K562 (cell line): ENCODE results near the gene JSRP1. TPM values are rescaled to one million over a fixed set of nuclear protein-coding genes. Genes with fewer than 3 reads are reported as not detected.
A peak's percentile ranks its signal among the peaks of the same experiment; 100 is the strongest.

ENCODE experiments used
- BRD9 ChIP-seq: fragments of 450-650 bp; IDR thresholded peaks from 2 replicates; pipeline ENCODE4 v1.6.1; 2018; ENCODE audit warnings: low read depth; ENCODE audit not compliant: partially characterized antibody
- ESRRA ChIP-seq: fragments of 450-650 bp; IDR thresholded peaks from 2 replicates; pipeline ENCODE4 v1.6.1; 2014; ENCODE audit warnings: low read depth, mild to moderate bottlenecking, moderate library complexity, borderline replicate concordance
- GABPB1 ChIP-seq: sonication (generic); formaldehyde crosslinking; IDR thresholded peaks from 2 replicates; pipeline ENCODE4 v1.8.0; 2022; ENCODE audit warnings: mild to moderate bottlenecking, missing genetic modification reagents
- JUN ChIP-seq, 2 experiments: sonication (generic) in 1 of 2; formaldehyde crosslinking in 1 of 2; IDR thresholded peaks; 2 replicates each; pipeline versions ENCODE4 v1.6.1 to v1.8.0; 2012 to 2022; ENCODE audit warnings: borderline replicate concordance in 2 of 2, mild to moderate bottlenecking in 2 of 2, improper control_type of control experiment in 1 of 2, low read depth in 1 of 2, low read length in 1 of 2, missing genetic modification reagents in 1 of 2
- MBD2 ChIP-seq: sonication (generic); IDR thresholded peaks from 2 replicates; pipeline ENCODE4 v1.6.1; 2016; ENCODE audit warnings: low read depth, borderline replicate concordance
- NFE2L1 ChIP-seq: fragments of 450-650 bp; IDR thresholded peaks from 2 replicates; pipeline ENCODE4 v1.6.1; 2016; ENCODE audit warnings: missing genetic modification characterization, low read depth, mild to moderate bottlenecking, missing compliant biosample characterization, moderate library complexity, borderline replicate concordance
- NR2C1 ChIP-seq, 2 experiments: fragments of 450-650 bp; IDR thresholded peaks; 2 replicates each; pipeline ENCODE4 v1.6.1; 2017; ENCODE audit warnings: mild to moderate bottlenecking in 2 of 2, antibody characterized with exemption in 1 of 2, inconsistent platforms in 1 of 2, missing compliant biosample characterization in 1 of 2, missing genetic modification characterization in 1 of 2
- polyA plus RNA-seq, 8 experiments: library from polyadenylated mRNA; depleted of rRNA in 4 of 8; stranded (reverse) in 5 of 8; unstranded in 3 of 8; fragments of >200 nt; fragmentation: Nextera tagmentation in 2 of 8; fragmentation: Illumina TruSeq in 1 of 8; extraction: Ambion mirVana in 2 of 8; extraction: Trizol in 1 of 8; gene quantifications; 2 replicates each; pipeline versions ENCODE4 v1.2.1 to v1.2.3, GENCODE V29; 2011 to 2014; ENCODE audit warnings: inconsistent platforms in 1 of 8, missing spikeins in 1 of 8
- total RNA-seq, 7 experiments: library from RNA; depleted of rRNA in 6 of 7; stranded (reverse); fragments of >200 nt in 6 of 7; fragmentation: Illumina TruSeq in 2 of 7; extraction: Trizol in 2 of 7; gene quantifications; 2 replicates each; pipeline versions ENCODE4 v1.2.1 to v1.2.3, GENCODE V29; 2011 to 2021; ENCODE audit warnings: low replicate concordance in 1 of 7
- TF ChIP-seq, protein P1 (sequence below): fragments of 250-450 bp; sonication (Bioruptor Pico); IDR thresholded peaks from 2 replicates; pipeline ENCODE4 v1.4.0; 2020; ENCODE audit warnings: mild to moderate bottlenecking, moderate library complexity, borderline replicate concordance
- TF ChIP-seq, protein P2 (sequence below): fragments of 250-450 bp; sonication (Bioruptor Pico); IDR thresholded peaks from 2 replicates; pipeline ENCODE4 v1.5.0; 2021; ENCODE audit warnings: mild to moderate bottlenecking, borderline replicate concordance
- TF ChIP-seq, protein P3 (sequence below), 2 experiments: fragments of 450-650 bp; IDR thresholded peaks; 2 replicates each; pipeline ENCODE4 v1.6.1; 2016; ENCODE audit warnings: mild to moderate bottlenecking in 2 of 2, borderline replicate concordance in 1 of 2, low read depth in 1 of 2, moderate library complexity in 1 of 2

JSRP1 gene
- total and polyA plus RNA-seq, 9 of the 15 experiments (the other 6 are each of a cell fraction or from before 2014, with no cell fraction given), result 0.08 to 1.2 (median 0.51) TPM; not detected in 4

DNA sequence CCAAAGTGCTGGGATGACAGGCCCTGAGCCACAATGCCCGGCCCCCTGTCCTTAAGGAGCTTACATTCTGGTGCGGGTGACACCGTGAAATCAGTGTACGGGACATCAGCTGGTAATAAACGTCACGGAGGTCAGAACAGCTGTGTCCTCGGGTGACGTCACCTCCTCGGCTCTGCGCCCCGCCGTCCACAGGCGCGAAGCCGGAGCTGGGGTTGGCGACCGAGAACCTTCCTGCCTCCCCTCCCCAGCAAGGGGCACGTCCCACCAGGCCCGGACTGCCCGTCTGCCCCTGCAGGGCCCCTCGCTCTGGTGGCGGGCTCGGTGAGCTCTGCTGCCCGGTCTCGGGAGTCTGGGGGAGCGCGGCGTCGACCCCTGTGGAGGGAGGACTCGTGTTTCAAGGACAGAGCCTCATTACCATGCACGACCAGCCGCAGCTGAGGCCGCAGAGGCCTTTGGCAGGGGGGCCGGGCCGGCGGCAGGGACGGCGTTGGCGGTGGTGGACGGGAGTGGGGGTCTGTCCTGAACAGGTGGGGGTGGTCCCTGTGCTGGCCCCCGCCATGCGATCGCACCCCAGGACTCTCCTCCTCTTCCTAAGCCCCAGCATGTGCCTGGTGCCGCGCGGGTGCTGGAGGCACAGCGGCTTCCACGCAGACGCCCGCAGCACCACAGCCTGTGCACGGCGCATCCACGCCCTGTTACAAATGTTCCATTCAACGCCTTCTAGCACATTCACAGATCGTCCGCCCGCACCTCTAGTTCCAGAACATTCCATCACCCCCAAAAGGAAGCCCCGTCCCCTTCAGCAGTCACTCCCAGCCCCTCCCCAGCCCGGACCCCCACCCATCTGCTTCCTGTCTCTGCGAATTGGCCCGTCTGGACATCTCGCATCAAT is 46.3 kb upstream of the JSRP1 start (continued):
- TF ChIP-seq, protein P1, sequence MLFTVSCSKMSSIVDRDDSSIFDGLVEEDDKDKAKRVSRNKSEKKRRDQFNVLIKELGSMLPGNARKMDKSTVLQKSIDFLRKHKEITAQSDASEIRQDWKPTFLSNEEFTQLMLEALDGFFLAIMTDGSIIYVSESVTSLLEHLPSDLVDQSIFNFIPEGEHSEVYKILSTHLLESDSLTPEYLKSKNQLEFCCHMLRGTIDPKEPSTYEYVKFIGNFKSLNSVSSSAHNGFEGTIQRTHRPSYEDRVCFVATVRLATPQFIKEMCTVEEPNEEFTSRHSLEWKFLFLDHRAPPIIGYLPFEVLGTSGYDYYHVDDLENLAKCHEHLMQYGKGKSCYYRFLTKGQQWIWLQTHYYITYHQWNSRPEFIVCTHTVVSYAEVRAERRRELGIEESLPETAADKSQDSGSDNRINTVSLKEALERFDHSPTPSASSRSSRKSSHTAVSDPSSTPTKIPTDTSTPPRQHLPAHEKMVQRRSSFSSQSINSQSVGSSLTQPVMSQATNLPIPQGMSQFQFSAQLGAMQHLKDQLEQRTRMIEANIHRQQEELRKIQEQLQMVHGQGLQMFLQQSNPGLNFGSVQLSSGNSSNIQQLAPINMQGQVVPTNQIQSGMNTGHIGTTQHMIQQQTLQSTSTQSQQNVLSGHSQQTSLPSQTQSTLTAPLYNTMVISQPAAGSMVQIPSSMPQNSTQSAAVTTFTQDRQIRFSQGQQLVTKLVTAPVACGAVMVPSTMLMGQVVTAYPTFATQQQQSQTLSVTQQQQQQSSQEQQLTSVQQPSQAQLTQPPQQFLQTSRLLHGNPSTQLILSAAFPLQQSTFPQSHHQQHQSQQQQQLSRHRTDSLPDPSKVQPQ (CRISPR knock-in tag), result no peak
- TF ChIP-seq GABPB1 (CRISPR knock-in tag) (0 out of 2 replicates have a peak, but pooled peaks have one; percentile 8), NFE2L1 (tag) (no peak), JUN (IDR thresholded peaks at IDR 0.05; ENCODE audit: borderline replicate concordance, low read depth, low read length) (peak; percentile 63; the same call in 1 of the 2 replicates), JUN (CRISPR knock-in tag; IDR thresholded peaks at IDR 0.05; ENCODE audit: borderline replicate concordance) (no peak), NR2C1 (IDR thresholded peaks at IDR 0.05) (peak; percentile 34; the same call in 1 of the 2 replicates), NR2C1 (tag; IDR thresholded peaks at IDR 0.05) (no peak), BRD9 (no peak), ESRRA (0 out of 2 replicates have a peak, but pooled peaks have one; percentile 25), MBD2 (0 out of 2 replicates have a peak, but pooled peaks have one; percentile 16)
- TF ChIP-seq, protein P2, sequence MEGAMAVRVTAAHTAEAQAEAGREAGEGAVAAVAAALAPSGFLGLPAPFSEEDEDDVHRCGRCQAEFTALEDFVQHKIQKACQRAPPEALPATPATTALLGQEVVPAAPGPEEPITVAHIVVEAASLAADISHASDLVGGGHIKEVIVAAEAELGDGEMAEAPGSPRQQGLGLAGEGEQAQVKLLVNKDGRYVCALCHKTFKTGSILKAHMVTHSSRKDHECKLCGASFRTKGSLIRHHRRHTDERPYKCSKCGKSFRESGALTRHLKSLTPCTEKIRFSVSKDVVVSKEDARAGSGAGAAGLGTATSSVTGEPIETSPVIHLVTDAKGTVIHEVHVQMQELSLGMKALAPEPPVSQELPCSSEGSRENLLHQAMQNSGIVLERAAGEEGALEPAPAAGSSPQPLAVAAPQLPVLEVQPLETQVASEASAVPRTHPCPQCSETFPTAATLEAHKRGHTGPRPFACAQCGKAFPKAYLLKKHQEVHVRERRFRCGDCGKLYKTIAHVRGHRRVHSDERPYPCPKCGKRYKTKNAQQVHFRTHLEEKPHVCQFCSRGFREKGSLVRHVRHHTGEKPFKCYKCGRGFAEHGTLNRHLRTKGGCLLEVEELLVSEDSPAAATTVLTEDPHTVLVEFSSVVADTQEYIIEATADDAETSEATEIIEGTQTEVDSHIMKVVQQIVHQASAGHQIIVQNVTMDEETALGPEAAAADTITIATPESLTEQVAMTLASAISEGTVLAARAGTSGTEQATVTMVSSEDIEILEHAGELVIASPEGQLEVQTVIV (CRISPR knock-in tag), result no peak
- TF ChIP-seq, protein P3, sequence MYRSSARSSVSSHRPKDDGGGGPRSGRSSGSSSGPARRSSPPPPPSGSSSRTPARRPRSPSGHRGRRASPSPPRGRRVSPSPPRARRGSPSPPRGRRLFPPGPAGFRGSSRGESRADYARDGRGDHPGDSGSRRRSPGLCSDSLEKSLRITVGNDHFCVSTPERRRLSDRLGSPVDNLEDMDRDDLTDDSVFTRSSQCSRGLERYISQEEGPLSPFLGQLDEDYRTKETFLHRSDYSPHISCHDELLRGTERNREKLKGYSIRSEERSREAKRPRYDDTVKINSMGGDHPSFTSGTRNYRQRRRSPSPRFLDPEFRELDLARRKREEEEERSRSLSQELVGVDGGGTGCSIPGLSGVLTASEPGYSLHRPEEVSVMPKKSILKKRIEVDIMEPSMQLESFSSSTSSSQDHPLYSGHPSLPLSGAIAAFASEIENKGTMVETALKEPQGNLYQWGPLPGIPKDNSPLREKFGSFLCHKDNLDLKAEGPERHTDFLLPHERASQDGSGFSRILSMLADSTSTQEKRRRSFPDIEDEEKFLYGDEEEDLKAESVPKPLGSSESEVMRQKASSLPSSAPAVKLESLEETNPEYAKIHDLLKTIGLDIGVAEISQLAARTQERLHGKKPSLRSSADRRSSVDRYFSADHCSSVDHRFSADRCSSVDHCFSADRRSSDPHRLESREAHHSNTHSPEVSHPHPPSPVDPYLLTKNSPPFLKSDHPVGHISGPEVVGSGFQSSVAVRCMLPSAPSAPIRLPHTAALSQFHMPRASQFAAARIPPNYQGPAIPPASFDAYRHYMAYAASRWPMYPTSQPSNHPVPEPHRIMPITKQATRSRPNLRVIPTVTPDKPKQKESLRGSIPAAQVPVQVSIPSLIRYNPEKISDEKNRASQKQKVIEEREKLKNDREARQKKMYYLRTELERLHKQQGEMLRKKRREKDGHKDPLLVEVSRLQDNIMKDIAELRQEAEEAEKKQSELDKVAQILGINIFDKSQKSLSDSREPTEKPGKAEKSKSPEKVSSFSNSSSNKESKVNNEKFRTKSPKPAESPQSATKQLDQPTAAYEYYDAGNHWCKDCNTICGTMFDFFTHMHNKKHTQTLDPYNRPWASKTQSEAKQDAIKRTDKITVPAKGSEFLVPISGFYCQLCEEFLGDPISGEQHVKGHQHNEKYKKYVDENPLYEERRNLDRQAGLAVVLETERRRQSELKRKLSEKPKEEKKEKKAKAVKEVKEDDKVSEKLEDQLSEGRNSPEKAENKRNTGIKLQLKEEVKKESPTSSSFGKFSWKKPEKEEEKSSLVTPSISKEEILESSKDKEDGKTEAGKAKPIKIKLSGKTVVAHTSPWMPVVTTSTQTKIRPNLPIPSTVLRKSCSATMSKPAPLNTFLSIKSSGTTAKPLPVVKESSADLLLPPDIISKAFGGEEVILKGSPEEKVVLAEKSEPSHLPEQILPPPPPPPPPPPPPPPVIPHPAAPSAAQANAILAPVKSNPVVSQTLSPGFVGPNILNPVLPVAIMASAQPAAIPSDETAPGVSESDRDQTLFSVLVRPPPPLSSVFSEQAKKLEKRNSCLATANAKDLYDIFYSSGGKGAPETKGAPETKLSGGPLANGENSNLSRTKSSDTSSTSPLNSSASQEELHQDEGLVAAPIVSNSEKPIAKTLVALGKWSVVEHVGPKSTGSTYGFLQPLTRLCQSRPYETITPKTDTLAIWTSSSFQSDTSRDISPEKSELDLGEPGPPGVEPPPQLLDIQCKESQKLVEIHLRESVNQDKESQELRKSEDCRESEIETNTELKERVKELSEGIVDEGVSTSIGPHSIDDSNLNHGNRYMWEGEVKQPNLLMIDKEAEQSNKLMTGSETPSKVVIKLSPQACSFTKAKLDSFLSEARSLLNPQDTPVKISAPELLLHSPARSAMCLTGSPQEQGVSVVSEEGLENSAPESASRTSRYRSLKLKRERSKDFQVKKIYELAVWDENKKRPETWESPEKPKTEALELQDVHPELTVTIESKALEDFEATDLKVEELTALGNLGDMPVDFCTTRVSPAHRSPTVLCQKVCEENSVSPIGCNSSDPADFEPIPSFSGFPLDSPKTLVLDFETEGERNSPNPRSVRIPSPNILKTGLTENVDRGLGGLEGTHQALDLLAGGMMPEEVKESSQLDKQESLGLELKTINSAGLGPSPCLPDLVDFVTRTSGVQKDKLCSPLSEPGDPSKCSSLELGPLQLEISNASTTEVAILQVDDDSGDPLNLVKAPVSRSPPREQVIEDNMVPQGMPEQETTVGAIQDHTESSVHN (IDR thresholded peaks at IDR 0.05; ENCODE audit: borderline replicate concordance in 1 of 2, low read depth in 1 of 2), result peak in 1 of 2 experiments; percentile 91; a peak in 2 of 4 replicates
